SK-N-SH (cell line): ENCODE results near the gene CHCHD1.
"Not testable (repeated sequence)": the region's sequence is repeated elsewhere in the genome, so short reads cannot be mapped to it uniquely, and the experiment has no call there.

Experiments used
- EZH2phosphoT487 ChIP-seq: fragments of 200-600 bp; sonication (generic); IDR thresholded peaks from 2 replicates; pipeline ENCODE4 v1.6.1; 2017; ENCODE audit warnings: low read depth, mixed run types, mild to moderate bottlenecking, antibody characterized with exemption, moderate library complexity, borderline replicate concordance
- JUND ChIP-seq: IDR thresholded peaks from 2 replicates; pipeline ENCODE4 v1.4.0; 2012
- TEAD4 ChIP-seq: IDR thresholded peaks from 2 replicates; pipeline ENCODE4 v1.4.0; 2012; ENCODE audit warnings: mild to moderate bottlenecking, borderline replicate concordance; ENCODE audit not compliant: insufficient read depth
- TF ChIP-seq, protein P1 (sequence below): fragments of 200-600 bp; sonication (generic); IDR thresholded peaks from 2 replicates; pipeline ENCODE4 v1.6.1; 2017; ENCODE audit warnings: antibody characterized with exemption, mild to moderate bottlenecking, moderate library complexity

DNA sequence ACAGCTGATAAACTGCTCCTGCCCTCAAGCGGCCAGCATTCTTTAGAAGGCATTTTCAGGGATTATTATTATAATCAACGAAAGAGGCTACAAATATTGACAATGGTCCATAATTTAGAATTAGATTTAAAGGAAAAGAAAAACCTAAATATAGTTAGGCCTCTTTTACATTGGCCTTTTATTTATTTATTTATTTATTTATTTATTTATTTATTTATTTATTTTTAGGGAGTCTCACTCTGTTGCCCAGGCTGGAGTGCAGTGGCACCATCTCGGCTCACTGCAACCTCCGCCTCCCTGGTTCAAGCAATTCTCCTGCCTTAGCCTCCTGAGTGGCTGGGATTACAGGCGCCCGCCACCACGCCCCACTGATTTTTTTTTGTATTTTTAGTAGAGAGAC is 47.2 kb downstream of the CHCHD1 start:
- TF ChIP-seq, protein P1, sequence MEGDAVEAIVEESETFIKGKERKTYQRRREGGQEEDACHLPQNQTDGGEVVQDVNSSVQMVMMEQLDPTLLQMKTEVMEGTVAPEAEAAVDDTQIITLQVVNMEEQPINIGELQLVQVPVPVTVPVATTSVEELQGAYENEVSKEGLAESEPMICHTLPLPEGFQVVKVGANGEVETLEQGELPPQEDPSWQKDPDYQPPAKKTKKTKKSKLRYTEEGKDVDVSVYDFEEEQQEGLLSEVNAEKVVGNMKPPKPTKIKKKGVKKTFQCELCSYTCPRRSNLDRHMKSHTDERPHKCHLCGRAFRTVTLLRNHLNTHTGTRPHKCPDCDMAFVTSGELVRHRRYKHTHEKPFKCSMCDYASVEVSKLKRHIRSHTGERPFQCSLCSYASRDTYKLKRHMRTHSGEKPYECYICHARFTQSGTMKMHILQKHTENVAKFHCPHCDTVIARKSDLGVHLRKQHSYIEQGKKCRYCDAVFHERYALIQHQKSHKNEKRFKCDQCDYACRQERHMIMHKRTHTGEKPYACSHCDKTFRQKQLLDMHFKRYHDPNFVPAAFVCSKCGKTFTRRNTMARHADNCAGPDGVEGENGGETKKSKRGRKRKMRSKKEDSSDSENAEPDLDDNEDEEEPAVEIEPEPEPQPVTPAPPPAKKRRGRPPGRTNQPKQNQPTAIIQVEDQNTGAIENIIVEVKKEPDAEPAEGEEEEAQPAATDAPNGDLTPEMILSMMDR = not testable (repeated sequence)
- not testable (repeated sequence) for TF ChIP-seq JUND, TEAD4, EZH2phosphoT487
